GM12872 (cell line): ENCODE data around the gene OR9Q1.

Source experiments
- CTCF ChIP-seq: IDR thresholded peaks from 3 replicates; pipeline ENCODE4 v1.5.1; 2011; ENCODE audit warnings: low read depth, mild to moderate bottlenecking, low read length, moderate library complexity; ENCODE audit not compliant: insufficient read depth

The OR9Q1 gene

DNA sequence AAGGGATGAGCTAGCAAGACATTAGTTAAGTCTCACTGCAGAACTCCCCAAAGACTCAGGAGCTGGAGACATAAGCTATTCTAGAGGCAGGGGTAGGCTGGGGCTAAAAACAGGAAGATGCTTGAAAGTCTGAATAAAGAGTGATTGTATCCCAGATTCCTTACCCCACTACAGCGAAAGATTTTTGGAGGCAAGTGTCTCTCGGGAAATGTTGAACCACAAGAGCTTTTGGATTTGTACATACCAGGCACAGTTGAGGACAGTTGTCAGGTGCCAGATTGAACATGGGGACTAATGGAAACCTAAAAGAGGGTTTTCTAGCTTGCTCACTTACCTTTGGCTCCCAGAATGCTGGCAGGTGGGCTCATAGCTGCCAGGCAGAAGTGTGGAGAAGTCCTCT lies 43.5 kb upstream of the OR9Q1 start:
- TF ChIP-seq CTCF: no peak

DNA sequence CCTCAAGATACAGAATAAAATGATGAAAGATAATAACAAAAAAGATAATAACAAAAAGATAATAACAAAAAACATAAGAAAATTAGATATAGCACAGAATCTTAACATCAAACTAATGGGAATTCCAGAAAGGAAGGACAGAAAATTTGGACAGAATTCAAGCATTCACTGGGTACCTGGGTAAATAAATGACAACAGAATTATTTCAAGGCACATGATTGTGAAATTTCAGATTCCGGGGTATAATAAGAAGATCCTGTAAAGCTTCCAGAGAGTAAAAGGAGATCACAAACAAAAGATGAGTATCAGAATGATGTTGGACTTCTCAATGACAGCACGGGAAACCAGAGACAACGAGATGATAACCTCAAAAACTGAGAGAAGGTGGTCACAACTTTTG lies 42.1 kb upstream of the OR9Q1 start:
- TF ChIP-seq CTCF: no peak

DNA sequence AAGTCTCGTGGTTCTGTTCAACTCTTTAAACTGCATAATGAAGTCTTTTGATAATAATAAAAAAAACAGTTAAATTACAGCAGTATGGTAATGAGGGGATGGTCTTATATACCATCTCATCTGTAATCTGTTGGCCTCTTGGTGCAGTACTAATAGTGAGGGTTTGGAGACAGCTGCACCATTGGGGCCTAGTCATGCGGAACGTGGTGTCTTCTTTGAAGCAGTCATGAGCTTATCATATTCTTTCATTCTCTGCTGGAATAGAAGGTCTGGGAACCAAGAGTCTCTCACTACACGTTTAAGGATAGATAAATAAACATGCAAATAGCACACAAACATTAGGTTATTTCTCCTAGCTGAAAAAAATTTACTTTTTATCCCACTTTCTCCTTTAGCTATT lies 40.9 kb upstream of the OR9Q1 start:
- no peak for TF ChIP-seq CTCF

DNA sequence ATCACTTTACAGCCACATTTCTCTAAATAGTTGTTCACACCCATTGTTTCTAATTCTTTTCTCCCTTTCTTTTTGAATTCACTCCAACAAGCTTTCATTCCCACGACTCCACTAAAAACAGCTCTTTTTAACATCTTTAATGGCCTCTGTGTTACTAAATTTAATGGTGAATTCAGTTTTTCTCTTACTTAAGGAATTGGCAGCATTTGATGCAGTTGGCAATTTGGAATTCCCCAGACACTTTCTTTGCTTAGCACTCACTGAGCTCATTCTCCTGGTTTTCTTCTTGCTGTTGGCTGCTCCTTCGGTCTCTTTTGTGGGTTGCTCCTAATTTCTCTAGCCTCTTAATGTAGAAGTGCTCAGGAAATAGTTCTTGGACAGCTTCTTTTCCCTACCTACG lies 40.5 kb upstream of the OR9Q1 start:
- TF ChIP-seq CTCF: no peak

DNA sequence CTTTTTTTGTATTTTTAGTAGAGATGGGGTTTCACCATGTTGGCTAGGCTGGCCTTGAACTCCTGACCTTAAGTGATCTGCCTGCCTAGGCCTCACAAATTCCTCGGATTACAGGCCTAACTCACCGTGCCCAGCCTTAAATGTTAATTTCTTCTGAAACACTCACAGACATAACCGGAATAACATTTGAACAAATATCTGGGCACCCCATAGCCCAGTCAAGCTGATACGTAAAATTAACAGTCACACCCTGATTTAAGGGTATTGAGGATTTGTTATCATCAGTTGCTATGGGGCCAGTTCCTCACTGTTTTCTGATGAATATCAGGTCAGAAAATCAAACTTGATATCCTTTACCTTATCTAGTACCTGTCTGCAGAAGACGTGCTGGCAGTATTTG lies 23.0 kb upstream of the OR9Q1 start:
- TF ChIP-seq CTCF: no peak

- no peak for TF ChIP-seq CTCF
Measured at GRCh38 chr11:58003036-58003435, 20.6 kb upstream of the OR9Q1 start.

DNA sequence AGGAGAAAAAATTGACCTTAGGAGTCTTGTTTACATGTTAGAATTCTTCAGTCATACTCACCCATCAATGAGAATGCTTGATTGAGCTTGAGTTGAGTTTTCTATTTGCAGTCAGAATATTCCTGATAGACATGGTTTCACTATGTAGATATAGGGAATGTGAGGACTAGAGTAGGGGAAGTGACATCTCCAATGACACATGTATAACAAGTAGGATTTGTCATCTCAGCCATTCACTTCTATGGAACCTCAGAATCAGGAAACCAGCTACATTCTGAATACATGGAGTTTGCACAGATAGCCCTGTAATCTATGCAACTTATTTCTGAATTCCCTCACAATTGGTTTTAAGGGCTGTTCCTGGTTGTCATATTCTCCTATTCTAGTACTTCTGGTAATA lies 20.1 kb upstream of the OR9Q1 start:
- TF ChIP-seq CTCF: no peak

DNA sequence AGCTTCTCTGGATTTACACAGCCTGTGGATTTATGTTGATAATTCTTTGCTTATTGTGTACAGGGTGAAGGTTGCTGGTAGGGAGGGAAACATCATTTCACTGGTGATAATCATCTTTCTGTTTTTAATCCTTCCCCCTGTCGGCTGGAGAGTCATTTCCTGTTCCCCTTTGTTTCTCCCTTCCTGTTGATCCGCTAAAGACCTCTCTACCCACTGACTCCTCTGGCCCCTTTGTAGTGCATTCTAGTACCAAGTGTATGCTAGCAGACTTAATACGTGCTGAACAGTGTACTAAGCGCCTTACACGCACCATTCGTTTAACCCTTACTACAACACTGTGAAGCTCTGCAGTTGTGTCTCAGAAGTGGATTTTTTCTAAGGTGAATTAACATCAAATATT lies 19.0 kb upstream of the OR9Q1 start:
- no peak for TF ChIP-seq CTCF
